ENCODE data around the gene GADD45GIP1.
"Not testable (repeated sequence)": the region's sequence is repeated elsewhere in the genome, so short reads cannot be mapped to it uniquely, and the experiment has no call there.

GADD45GIP1 gene

GRCh38 chr19:12918253-12918652 lies 38.8 kb downstream of the GADD45GIP1 start:
- no peaks in the 10 kb centered on the region for H3K9me2 ChIP-seq (ENCODE audit: low read depth, low read length)
- H3K9me3 ChIP-seq (ENCODE audit: low read length): no peaks in the 10 kb centered on the region
- H3K9ac ChIP-seq (ENCODE audit: low read length): no peak overlapping the region
- H3K36me3 ChIP-seq (ENCODE audit: insufficient read depth, low read length): peaks cover 13% of the 10 kb centered on the region
- H4K20me1 ChIP-seq (ENCODE audit: insufficient read depth, low read length): no peaks in the 10 kb centered on the region
- H3K27me3 ChIP-seq (ENCODE audit: insufficient read depth, low read length): no peaks in the 10 kb centered on the region
- no peak overlapping the region for H3K27ac ChIP-seq (ENCODE audit: low read depth, low read length, poor library complexity, severe bottlenecking)
- H3K4me1 ChIP-seq (ENCODE audit: insufficient read depth, low read length, severe bottlenecking): peaks cover 24% of the 10 kb centered on the region
- no peaks in the 10 kb centered on the region for H3K79me2 ChIP-seq (ENCODE audit: insufficient read depth, low read length)
- H2AFZ ChIP-seq (ENCODE audit: low read length): no peak overlapping the region
- TF ChIP-seq EZH2 (IDR thresholded peaks at IDR 0.05; ENCODE audit: borderline replicate concordance, low read length): no peak
- TF ChIP-seq CTCF (IDR thresholded peaks at IDR 0.05; ENCODE audit: low read length): no peak
- H3F3A ChIP-seq (ENCODE audit: insufficient read depth, low read length): peaks cover 9% of the 10 kb centered on the region
- H3K4me2 ChIP-seq (ENCODE audit: low read length): no peak overlapping the region
- H3K4me3 ChIP-seq (ENCODE audit: low read depth, low read length, poor library complexity, severe bottlenecking): no peak overlapping the region

GRCh38 chr19:12915860-12916259 lies 41.2 kb downstream of the GADD45GIP1 start:
- peaks cover 28% of the 10 kb centered on the region for H3K4me1 ChIP-seq (ENCODE audit: insufficient read depth, low read length, severe bottlenecking)
- H4K20me1 ChIP-seq (ENCODE audit: insufficient read depth, low read length); H3K9me2 ChIP-seq (ENCODE audit: low read depth, low read length); H2AFZ ChIP-seq (ENCODE audit: low read length); H3F3A ChIP-seq (ENCODE audit: insufficient read depth, low read length); H3K4me3 ChIP-seq (ENCODE audit: low read depth, low read length, poor library complexity, severe bottlenecking); H3K9ac ChIP-seq (ENCODE audit: low read length); H3K4me2 ChIP-seq (ENCODE audit: low read length); H3K9me3 ChIP-seq (ENCODE audit: low read length); H3K79me2 ChIP-seq (ENCODE audit: insufficient read depth, low read length); H3K27ac ChIP-seq (ENCODE audit: low read depth, low read length, poor library complexity, severe bottlenecking); H3K36me3 ChIP-seq (ENCODE audit: insufficient read depth, low read length); H3K27me3 ChIP-seq (ENCODE audit: insufficient read depth, low read length): not testable (repeated sequence)

DNA sequence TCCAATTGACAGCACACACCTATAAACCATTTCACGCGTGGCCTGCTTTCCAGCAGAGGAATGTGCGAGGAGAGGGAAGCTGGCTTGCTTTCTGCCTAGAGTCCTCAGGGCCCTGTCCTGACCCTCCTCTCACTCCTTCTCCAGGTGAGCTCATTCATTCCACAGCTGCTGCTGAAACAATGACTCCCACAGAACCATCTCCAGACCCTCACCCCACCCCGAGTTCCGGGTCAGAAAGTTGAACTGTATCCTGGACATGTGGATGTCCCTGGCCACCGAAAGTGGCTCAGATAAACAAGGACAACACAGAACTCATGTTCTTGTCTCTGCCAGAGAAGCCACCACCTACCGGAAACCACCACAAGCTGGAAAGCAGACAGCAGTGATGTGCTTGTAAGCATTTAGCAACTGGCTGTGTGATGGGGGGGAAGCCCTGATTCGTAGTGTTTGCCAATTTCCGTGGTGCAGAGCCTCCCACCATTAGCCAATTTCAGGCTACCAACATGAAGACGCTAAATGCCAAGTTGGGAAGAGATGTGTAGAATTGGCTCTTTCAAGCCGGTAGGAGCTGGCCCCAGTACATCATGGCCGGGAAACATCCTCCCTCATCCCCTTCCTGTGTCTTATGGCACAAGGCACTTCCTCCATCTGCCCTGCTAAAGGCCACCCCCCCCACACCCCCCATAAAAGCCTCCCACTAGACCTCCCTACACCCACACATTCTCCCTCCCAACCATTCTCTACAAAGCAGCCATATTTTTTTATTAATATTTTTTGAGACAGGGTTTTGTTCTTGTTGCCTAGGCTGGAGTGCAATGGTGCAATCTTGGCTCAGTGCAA lies 43.0 kb downstream of the GADD45GIP1 start:
- TF ChIP-seq CTCF (IDR thresholded peaks at IDR 0.05; ENCODE audit: low read length) (no peak), EZH2 (IDR thresholded peaks at IDR 0.05; ENCODE audit: borderline replicate concordance, low read length) (no peak)

More for the DNA sequence above, 43.0 kb downstream of the GADD45GIP1 start:
- Histone ChIP-seq H3K27me3 (ENCODE audit: insufficient read depth, low read length) (no peaks in the 10 kb centered on the region), H3K36me3 (ENCODE audit: insufficient read depth, low read length) (no peaks in the 10 kb centered on the region), H4K20me1 (ENCODE audit: insufficient read depth, low read length) (no peaks in the 10 kb centered on the region), H3K4me2 (ENCODE audit: low read length) (peak overlapping the region; percentile 27; the same call in 1 of the 2 replicates), H3K4me1 (ENCODE audit: insufficient read depth, low read length, severe bottlenecking) (peaks cover 24% of the 10 kb centered on the region), H2AFZ (ENCODE audit: low read length) (peak overlapping the region; percentile 58; the same call in 1 of the 2 replicates), H3K79me2 (ENCODE audit: insufficient read depth, low read length) (no peaks in the 10 kb centered on the region), H3K4me3 (ENCODE audit: low read depth, low read length, poor library complexity, severe bottlenecking) (no peak overlapping the region), H3F3A (ENCODE audit: insufficient read depth, low read length) (no peaks in the 10 kb centered on the region), H3K9ac (ENCODE audit: low read length) (peak overlapping the region; percentile 26; the same call in 1 of the 2 replicates), H3K27ac (ENCODE audit: low read depth, low read length, poor library complexity, severe bottlenecking) (peak overlapping the region; percentile 53), H3K9me3 (ENCODE audit: low read length) (no peaks in the 10 kb centered on the region), H3K9me2 (ENCODE audit: low read depth, low read length) (no peaks in the 10 kb centered on the region)
